Occipital lobe (tissue), 2 donors: Measurements from ENCODE around the gene ENG. TPM values are rescaled to one million over a fixed set of nuclear protein-coding genes. Genes with fewer than 3 reads are reported as not detected.

ENCODE experiments used
- DNase-seq: peaks from one replicate; lab custom pipeline; 2025; lab: John Stamatoyannopoulos, UW
- total RNA-seq: library from RNA; depleted of rRNA; stranded (reverse); fragments of >200 nt; gene quantifications from one replicate; pipeline ENCODE4 v1.2.3, GENCODE V29; 2014

The ENG gene
- total RNA-seq, 1 donor from 2014 or later: 0.16 TPM

GRCh38 chr9:127815512-127816361 is 38.7 kb downstream of the ENG start:
- no peak for DNase-seq

- no peak for DNase-seq
These were observed 39.6 kb downstream of the ENG start for GRCh38 chr9:127814619-127815511.

GRCh38 chr9:127813686-127814226 is 40.7 kb downstream of the ENG start:
- DNase-seq: no peak

GRCh38 chr9:127812936-127813675 is 41.4 kb downstream of the ENG start:
- DNase-seq: no peak

DNA sequence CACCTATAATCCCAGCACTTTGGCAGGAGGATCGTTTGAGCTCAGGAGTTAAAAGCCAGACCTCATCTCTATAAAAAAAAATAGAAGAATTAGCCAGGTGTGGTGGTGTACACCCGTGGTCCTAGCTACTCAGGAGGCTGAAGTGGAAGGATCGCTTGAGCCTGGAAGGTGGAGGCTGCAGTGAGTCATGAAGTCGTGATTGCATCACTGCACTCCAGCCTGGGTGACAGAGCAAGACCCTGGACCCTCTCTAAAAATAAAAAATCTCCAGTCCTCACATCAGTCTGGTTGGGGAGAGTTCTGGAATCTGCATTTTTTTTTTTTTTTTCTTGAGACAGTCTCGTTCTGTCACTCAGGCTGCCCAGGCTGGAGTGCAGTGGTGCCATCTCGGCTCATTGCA is 42.4 kb downstream of the ENG start:
- DNase-seq: no peak

DNA sequence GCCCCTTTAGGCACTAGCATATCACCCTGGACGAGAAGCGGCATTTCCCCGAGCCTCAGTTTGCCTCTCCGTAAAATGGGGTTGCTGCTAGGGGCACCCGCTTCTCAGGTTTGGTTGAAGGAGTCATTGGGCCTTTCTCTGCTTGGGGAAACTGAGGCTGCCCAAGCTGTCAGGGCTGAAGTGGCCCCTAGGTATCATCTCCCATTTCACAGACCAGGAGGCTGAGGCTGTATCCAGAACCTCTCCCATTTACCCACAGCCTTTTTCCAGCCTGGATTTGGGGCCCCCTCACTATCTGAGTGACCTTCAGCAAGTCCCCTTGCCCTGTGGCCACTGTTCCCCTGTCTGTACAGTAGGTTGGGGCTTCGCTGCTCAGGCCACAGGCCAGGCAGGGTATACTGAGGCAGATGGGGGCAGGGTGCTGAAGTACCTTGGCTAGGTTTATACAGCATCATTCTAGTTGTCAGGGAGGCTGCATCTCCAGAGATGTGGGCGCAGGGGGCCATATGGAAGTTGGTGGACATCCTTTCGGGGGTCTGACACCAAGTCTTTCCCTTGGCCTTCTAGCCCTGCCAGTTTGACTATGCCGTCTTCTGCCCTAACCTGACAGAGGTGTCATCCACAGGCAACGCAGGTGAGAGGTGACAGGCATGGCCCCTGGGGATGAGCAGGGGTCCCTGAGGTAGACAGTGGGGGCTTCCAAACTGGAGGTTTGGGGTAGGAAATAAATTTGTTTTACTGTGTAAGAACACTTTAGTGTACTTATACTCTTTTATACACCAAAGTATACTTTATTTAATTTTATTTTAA is 43.9 kb downstream of the ENG start:
- no peak for DNase-seq

GRCh38 chr9:127809540-127810377 is 44.7 kb downstream of the ENG start:
- no peak for DNase-seq

- no peak for DNase-seq
These were observed 45.4 kb downstream of the ENG start for GRCh38 chr9:127809002-127809539.

DNA sequence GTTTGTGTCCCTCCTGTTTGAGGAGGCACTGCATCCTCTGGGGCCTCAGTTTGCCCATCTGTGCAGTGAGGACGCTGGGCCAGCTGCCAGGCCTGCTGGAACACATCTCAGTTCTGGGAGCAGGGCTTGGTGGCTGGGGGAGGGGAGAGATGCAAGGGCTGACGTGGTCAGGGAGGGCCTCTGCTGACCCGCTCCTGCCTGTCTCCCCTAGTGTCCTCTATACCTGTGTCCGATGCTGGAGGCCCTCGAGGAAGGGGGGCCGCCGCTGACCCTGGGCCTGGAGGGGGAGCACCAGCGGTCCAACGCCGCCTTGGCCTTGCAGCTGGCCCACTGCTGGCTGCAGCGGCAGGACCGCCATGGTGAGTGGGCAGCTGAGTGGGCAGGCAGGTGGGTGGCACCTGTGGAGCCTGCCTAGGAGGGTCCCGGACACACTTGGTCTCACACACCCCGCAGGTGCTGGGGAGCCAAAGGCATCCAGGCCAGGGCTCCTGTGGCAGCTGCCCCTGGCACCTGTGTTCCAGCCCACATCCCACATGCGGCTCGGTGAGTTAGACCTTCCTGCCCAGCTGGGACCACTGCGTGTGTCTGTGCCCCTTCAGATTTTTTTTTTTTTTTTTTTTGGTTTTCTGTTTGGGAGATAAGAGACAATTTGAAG is 46.0 kb downstream of the ENG start:
- no peak for DNase-seq

GRCh38 chr9:127806871-127807270 is 47.6 kb downstream of the ENG start:
- DNase-seq: no peak

DNA sequence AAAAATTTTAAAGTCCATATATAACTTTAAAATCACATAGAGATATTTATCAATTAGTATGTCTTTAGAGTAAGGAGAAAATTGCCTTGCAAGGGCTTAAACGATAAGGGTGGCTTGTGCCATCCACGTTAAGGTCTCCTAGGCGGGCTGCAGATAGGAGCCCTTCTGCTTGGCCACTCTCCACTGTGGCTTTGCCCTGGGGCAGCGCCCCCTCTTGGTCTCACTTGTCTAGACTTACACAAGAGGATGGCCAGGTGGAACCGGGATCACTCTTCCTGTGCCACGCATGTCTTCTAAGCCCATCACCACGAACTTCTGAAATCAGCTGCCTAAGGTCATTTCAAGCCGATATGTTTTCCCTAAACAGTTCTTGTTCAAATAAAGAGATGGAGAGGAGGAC is 48.8 kb downstream of the ENG start:
- no peak for DNase-seq

- DNase-seq: no peak
These were observed 50.7 kb downstream of the ENG start for GRCh38 chr9:127803507-127804352.

GRCh38 chr9:127802576-127803443 is 51.6 kb downstream of the ENG start, which contains the start of gene FPGS:
Gene FPGS, plus strand, starts transcription at chr9:127802882. Its CDS starts 43 bp downstream, at chr9:127802925.
- peak; percentile 87 for DNase-seq

DNA sequence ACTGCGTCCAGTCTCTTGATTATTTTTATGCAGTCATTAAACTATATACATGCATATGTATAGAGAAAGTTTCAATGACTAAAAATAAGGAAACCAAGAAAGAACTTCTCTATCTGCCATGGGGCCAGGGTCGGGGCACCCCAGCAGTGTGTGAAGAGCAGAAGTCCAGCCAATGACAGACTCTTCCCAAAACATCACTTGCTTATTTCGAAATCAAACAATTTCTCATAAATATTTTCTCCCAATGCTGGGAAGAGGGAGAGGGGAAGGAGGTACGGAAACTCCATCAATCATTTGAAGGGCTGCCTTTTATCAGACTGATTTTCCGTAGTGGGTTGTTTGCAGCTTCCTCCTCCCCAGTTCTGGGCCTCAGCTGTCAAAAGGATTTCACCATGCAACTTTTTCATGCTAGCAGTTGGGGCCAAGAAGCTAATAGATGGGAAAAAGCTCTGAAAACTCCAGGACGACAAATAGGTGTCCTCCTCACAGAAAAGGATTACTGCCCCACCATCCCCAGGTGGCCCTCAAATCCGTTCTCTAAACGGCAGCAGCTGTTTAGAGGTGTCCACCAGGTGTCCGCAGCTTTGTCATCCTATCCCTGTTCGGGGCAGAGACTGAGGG is 52.4 kb downstream of the ENG start:
- no peak for DNase-seq

- DNase-seq: no peak
These were observed 57.5 kb downstream of the ENG start for GRCh38 chr9:127796852-127797370.

DNA sequence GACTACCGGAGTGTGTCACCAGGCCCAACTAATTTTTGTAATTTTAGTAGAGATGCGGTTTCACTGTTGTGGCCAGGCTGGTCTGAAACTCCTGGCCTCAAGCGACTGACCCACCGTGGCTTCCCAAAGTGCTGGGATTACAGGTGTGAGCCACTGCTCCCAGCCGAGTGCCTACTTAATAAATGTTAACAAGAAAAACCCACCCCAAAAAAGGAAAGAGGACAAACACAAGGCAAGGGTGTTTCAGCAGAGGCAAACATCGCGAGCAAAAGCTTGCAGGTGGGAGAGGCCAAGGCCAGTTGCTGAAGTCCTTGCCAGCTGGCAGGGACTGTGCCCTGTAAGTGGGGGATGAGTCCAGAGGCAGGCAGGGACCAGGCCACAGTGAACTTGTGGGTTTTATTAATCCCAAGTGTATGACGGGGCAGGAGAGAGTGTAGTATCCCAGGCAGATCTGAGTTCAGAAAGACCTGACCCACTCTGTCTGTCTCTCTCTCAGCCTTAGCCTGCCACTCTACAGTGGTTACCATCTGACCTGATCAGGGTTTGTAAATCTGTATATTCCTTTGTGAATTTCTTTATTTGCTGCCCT is 58.1 kb downstream of the ENG start:
- DNase-seq: no peak
